AG04450 (cell line): ENCODE data around the gene OVOL2. TPM values are rescaled to one million over a fixed set of nuclear protein-coding genes. Genes with fewer than 3 reads are reported as not detected.

Experiments
- CTCF ChIA-PET: fragments of 300-600, 350-600 bp; formaldehyde crosslinking; extraction: SDS; loops from one replicate; lab custom pipeline; 2022; ENCODE audit warnings: antibody characterized with exemption, inconsistent platforms; lab: Charles Lee
- POLR2A ChIA-PET: fragments of 350-600 bp; formaldehyde crosslinking; extraction: SDS; loops from one replicate; lab custom pipeline; 2021; ENCODE audit warnings: antibody characterized with exemption, inconsistent platforms; lab: Yijun Ruan, JAX
- DNase-seq: peaks from one replicate; pipeline ENCODE4 v3.0.0-alpha.2; 2011; ENCODE audit warnings: low read depth, low spot score
- H3K27ac ChIP-seq: one replicate; pipeline ENCODE4 v1.5.1; 2012; ENCODE audit warnings: low read depth, low read length, control low read depth
- H3K27me3 ChIP-seq: one replicate; pipeline ENCODE4 v1.6.0; 2012; ENCODE audit warnings: low read length; ENCODE audit not compliant: control insufficient read depth, insufficient read depth
- H3K4me3 ChIP-seq: 2 replicates; pipeline ENCODE4 v1.5.1; 2011; ENCODE audit warnings: mild to moderate bottlenecking, low read depth, low read length, control low read depth
- H3K9me3 ChIP-seq: 2 replicates; pipeline ENCODE4 v1.5.1; 2012; ENCODE audit warnings: low read length; ENCODE audit not compliant: control insufficient read depth, insufficient read depth
- polyA plus RNA-seq: library from polyadenylated mRNA; depleted of rRNA; stranded (reverse); fragments of >200 nt; gene quantifications from 2 replicates; pipeline ENCODE4 v1.2.3, GENCODE V29; 2011
- TF ChIP-seq, protein P1 (sequence below): IDR thresholded peaks from 2 replicates; pipeline ENCODE4 v1.5.1; 2011; ENCODE audit warnings: low read depth, low read length, control low read depth, inconsistent platforms

The OVOL2 gene
- polyA plus RNA-seq, 1 experiment = not detected

DNA sequence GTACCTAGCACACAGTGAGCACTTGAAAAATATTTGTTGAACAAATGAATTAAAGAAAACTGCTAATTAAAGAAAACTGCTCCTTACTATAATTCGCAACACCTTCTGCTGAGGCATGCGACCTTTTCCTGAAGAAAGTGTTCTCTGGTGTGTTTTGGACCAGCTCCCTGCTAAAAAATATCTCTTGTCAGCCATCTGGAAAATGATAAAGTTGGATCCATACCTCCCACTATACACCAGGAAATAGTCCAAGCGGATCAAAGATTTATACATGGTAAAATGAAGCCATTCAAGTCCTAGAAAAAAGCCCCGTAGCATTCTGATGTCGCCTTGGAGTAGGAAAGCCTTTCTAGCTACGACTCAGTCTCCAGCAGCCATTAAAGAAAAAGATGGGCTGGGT is 43.3 kb downstream of the OVOL2 start:
- TF ChIP-seq, protein P1, sequence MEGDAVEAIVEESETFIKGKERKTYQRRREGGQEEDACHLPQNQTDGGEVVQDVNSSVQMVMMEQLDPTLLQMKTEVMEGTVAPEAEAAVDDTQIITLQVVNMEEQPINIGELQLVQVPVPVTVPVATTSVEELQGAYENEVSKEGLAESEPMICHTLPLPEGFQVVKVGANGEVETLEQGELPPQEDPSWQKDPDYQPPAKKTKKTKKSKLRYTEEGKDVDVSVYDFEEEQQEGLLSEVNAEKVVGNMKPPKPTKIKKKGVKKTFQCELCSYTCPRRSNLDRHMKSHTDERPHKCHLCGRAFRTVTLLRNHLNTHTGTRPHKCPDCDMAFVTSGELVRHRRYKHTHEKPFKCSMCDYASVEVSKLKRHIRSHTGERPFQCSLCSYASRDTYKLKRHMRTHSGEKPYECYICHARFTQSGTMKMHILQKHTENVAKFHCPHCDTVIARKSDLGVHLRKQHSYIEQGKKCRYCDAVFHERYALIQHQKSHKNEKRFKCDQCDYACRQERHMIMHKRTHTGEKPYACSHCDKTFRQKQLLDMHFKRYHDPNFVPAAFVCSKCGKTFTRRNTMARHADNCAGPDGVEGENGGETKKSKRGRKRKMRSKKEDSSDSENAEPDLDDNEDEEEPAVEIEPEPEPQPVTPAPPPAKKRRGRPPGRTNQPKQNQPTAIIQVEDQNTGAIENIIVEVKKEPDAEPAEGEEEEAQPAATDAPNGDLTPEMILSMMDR = no peak
- ChIA-PET CTCF (no interaction called here), POLR2A (no interaction called here)
- Histone ChIP-seq H3K4me3 (no peak overlapping the region), H3K27ac (no peak overlapping the region), H3K9me3 (no peaks in the 10 kb centered on the region), H3K27me3 (peaks cover 2% of the 10 kb centered on the region)
- no peak for DNase-seq

DNA sequence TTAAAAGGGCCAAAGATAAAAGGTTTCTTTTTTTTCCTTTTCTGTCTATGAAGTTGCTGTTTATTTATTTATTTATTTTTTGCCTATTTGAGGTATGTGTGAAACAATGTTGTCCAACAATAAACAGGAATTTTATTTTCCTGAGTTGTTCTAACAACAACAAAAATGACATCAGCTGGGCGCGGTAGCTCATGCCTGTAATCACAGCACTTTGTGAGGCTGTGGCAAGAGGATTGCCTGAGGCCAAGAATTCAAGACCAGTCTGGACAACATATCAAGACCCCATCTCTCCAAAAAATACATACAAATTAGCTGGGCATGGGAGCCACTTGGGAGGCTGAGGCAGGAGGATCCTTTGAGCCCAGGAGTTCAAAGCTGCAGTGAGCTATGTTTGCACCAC is 44.8 kb downstream of the OVOL2 start:
- TF ChIP-seq, protein P1 = no peak
- ChIA-PET CTCF (no interaction called here), POLR2A (no interaction called here)
- no peak for DNase-seq
- H3K9me3 ChIP-seq = no peaks in the 10 kb centered on the region
- H3K27ac ChIP-seq = no peak overlapping the region
- H3K4me3 ChIP-seq = no peak overlapping the region
- peaks cover 2% of the 10 kb centered on the region for H3K27me3 ChIP-seq

DNA sequence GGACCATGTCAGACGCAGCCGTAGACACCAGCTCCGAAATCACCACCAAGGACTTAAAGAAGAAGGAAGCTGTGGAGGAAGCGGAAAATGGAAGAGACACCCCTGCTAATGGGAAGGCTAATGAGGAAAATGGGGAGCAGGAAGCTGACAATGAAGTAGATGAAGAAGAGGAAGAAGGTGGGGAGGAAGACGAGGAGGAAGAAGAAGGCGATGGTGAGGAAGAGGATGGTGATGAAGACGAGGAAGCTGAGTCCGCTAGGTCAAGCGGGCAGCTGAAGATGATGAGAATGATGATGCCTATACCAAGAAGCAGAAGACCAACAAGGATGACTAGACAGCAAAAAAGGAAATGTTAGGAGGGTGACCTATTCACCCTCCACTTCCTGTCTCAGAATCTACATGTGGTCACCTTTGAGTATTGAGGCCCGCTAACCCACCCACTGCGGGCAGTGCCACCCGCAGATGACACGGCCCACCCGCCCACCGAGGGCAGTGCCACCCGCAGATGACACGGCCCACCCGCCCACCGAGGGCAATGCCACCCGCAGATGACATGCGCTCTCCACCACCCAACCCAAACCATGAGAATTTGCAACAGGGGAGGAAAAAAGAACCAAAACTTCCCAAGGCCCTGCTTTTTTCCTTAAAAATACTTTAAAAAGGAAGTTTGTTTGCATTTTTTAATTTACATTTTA is 45.6 kb downstream of the OVOL2 start:
- no peaks in the 10 kb centered on the region for H3K9me3 ChIP-seq
- POLR2A ChIA-PET = no interaction called here
- H3K4me3 ChIP-seq = no peak overlapping the region
- DNase-seq = no peak
- no peak overlapping the region for H3K27ac ChIP-seq
- H3K27me3 ChIP-seq = peaks cover 2% of the 10 kb centered on the region
- CTCF ChIA-PET = no interaction called here
- TF ChIP-seq, protein P1 = no peak

DNA sequence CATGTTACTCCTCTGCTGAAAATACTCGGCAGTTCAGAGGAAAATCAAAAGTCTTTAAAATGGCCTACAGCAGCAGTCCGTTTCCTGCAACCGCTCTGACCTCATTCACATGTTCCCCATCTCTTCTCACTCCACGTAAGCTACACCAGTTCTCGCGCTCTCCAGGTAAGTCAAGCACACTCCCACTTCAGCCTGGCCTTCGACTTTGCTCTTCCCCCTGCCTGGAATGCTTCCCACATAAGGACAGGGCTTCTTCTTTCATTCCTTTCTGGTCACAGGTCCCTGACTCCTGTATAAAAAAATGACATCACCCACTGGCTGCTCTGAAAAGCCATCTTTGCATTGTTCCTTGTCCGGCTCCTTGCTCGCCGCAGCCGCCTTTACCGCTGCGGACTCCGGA is 46.2 kb downstream of the OVOL2 start:
- TF ChIP-seq, protein P1 = no peak

DNA sequence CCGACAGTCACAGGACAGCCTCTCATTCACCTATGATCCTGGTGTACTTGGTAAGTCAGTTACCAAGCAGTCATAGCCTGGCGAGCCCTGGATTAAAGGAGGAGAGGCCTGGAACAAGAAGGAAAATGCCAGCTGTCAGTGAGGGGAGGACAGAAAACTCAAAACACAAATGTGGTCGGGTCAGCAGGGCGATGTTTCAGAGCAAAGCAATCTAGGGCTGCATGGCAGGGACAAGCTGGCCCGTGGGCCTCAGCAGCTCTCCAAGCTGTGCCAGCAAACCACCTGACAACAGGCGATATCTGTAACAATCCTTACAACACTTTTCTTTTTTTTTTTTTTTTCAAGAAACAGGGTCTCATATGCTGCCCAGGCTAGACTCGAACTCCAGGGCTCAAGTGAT is 48.6 kb downstream of the OVOL2 start:
- no peak for DNase-seq
- H3K9me3 ChIP-seq = no peaks in the 10 kb centered on the region
- peaks cover 3% of the 10 kb centered on the region for H3K27me3 ChIP-seq
- ChIA-PET POLR2A (no interaction called here), CTCF (no interaction called here)
- H3K27ac ChIP-seq = no peak overlapping the region
- no peak overlapping the region for H3K4me3 ChIP-seq
- TF ChIP-seq, protein P1 = no peak

More for the DNA sequence above, 46.2 kb downstream of the OVOL2 start:
- Histone ChIP-seq H3K4me3 (no peak overlapping the region), H3K27ac (no peak overlapping the region), H3K27me3 (no peaks in the 10 kb centered on the region), H3K9me3 (no peaks in the 10 kb centered on the region)
- DNase-seq = no peak
- CTCF ChIA-PET = no interaction called here
- POLR2A ChIA-PET = no interaction called here
